Psoas muscle (tissue), 8 donors: ENCODE data around the gene ERBB2. TPM values are rescaled to one million over a fixed set of nuclear protein-coding genes. Genes with fewer than 3 reads are reported as not detected.

Experiments used
- ATAC-seq, 4 donors: fragments of 200-7000 bp; cut with Tn5 transposase; one replicate each; pipeline ENCODE4 v1.9.1; 2020; ENCODE audit warnings: moderate library complexity in 3 of 4, mild to moderate bottlenecking in 2 of 4
- DNase-seq, 2 donors: peaks; one replicate each; pipeline ENCODE4 v3.0.0-alpha.2; 2020
- H3K27ac ChIP-seq: fragments of 200-600 bp; one replicate; pipeline ENCODE4 v1.8.0; 2022
- H3K27me3 ChIP-seq, 3 donors: fragments of 200-600 bp in 1 of 3; one replicate each; pipeline versions ENCODE4 v1.6.1 to v1.8.0; 2013 to 2022; ENCODE audit warnings: low read length in 2 of 3, mild to moderate bottlenecking in 2 of 3, moderate library complexity in 1 of 3; ENCODE audit not compliant: insufficient read depth in 3 of 3
- H3K36me3 ChIP-seq, 2 donors: fragments of 200-600 bp in 1 of 2; one replicate each; pipeline versions ENCODE4 v1.6.1 to v1.8.0; 2013 to 2022; ENCODE audit warnings: low read depth in 1 of 2, mild to moderate bottlenecking in 1 of 2, moderate library complexity in 1 of 2; ENCODE audit not compliant: insufficient read depth in 1 of 2
- H3K4me1 ChIP-seq: fragments of 200-600 bp; one replicate; pipeline ENCODE4 v1.8.0; 2022
- H3K4me3 ChIP-seq: fragments of 200-600 bp; one replicate; pipeline ENCODE4 v1.8.0; 2022; ENCODE audit warnings: mild to moderate bottlenecking
- H3K9me3 ChIP-seq: fragments of 200-600 bp; one replicate; pipeline ENCODE4 v1.8.0; 2022
- WGBS, 3 donors: extraction: QIAGEN DNeasy Blood & Tissue Kit; methylation state at CpG; one replicate each; pipeline versions ENCODE4 v1.1.6 to v1.1.7; 2013; 5-methylcytosine and 5-hydroxymethylcytosine counted together
- intact Hi-C, 2 donors: fragments of 100-400 bp; cut with DNase I; formaldehyde crosslinking; loops; one replicate each; pipeline versions ENCODE4 v1.11.0 to v1.14.2; 2022
- polyA plus RNA-seq, 3 donors: library from polyadenylated mRNA; stranded (reverse); fragments of 200-250 nt; gene quantifications; one replicate each; pipeline ENCODE4 v1.2.3, GENCODE V29; 2013
- total RNA-seq, 4 donors: library from RNA; stranded (reverse); fragmentation: NEBNext Ultra II Directional in 2 of 4; extraction: Animal tissue kit (Norgen Biotek cat#: 25700) in 2 of 4; gene quantifications; one replicate each; pipeline versions ENCODE4 v1.2.1 to v1.2.4, GENCODE V29; 2021 to 2023
- TF ChIP-seq, protein P1 (sequence below): fragments of 200-600 bp; IDR thresholded peaks from one replicate; pipeline ENCODE4 v1.8.0; 2022; ENCODE audit warnings: antibody characterized with exemption
- donor health status: healthy with polysubstance abuse.
- donor health status: DM: no; HTN: no; CAD: no; lungs with moderate emphysema.
- donor health status: Bipolar disorder and iron deficiency.
- donor health status: healthy.
- donor health status: DM: yes; HTN: yes; CAD: no.
- donor health status: DM: no; HTN: no; CAD: no.
- donor health status: DM: no; HTN: no; CAD: no.
- donor health status: DM: yes; HTN: yes; CAD: no.

ERBB2 gene
- total and polyA plus RNA-seq, 7 donors, result 4.0 to 24.9 (median 20.4) TPM

DNA sequence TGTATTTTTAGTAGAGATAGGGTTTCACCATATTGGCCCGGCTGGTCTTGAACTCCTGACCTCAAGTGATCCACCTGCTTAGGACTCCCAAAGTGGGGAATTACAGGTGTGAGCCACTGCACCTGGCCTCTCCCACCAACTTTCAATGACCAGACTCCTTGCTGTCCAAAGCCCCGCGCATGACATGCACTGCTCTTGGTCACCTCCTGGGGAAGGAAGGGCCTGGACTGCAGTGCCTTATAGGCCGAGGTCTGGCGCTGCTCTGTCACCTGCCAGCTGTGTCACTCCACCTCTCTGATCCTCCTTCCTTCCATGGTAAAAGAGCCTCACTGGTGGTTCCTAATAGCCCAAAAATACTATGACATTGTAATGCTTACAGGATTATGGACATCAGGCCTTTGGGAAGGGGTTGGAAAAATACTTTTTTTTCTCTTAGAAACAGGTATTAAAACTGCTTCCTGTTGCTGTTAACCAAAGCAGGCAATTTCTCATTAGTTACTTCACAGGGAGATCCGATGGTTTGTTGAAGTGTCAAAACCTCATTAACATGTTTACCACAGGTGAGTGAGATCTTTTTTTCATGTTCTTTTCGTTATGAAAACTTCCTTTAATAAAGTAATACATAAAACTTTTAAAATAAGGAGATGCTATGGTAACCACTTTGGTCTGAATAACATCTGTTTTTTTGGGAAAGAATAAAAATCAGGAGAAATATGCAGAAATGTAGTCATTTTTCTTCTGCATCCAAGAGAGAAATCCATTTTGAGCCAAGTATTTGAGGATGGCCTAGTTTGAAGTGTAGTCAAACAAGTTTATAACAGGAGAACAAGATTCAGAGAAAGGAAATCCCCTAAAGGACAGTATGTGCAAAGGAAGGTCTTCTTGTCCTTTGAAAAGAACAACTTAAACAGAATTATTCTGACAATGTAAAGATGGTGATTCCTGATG, 73.4 kb downstream of the ERBB2 start:
- Histone ChIP-seq H3K36me3 (no peaks in the 10 kb centered on the region), H3K27me3 (peaks cover 0 to 7% (median 0%) of the 10 kb centered on the region in 3 donors), H3K27ac (no peak overlapping the region), H3K9me3 (no peaks in the 10 kb centered on the region), H3K4me3 (no peak overlapping the region), H3K4me1 (no peaks in the 10 kb centered on the region)
- ATAC-seq (no peak), DNase-seq (no peak)
- 77 to 84% (median 78%) methylated on average over 7 of the region's 7 CpGs for WGBS, 3 donors
- intact Hi-C loops, result no loop called here
- TF ChIP-seq, protein P1, sequence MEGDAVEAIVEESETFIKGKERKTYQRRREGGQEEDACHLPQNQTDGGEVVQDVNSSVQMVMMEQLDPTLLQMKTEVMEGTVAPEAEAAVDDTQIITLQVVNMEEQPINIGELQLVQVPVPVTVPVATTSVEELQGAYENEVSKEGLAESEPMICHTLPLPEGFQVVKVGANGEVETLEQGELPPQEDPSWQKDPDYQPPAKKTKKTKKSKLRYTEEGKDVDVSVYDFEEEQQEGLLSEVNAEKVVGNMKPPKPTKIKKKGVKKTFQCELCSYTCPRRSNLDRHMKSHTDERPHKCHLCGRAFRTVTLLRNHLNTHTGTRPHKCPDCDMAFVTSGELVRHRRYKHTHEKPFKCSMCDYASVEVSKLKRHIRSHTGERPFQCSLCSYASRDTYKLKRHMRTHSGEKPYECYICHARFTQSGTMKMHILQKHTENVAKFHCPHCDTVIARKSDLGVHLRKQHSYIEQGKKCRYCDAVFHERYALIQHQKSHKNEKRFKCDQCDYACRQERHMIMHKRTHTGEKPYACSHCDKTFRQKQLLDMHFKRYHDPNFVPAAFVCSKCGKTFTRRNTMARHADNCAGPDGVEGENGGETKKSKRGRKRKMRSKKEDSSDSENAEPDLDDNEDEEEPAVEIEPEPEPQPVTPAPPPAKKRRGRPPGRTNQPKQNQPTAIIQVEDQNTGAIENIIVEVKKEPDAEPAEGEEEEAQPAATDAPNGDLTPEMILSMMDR, result no peak

DNA sequence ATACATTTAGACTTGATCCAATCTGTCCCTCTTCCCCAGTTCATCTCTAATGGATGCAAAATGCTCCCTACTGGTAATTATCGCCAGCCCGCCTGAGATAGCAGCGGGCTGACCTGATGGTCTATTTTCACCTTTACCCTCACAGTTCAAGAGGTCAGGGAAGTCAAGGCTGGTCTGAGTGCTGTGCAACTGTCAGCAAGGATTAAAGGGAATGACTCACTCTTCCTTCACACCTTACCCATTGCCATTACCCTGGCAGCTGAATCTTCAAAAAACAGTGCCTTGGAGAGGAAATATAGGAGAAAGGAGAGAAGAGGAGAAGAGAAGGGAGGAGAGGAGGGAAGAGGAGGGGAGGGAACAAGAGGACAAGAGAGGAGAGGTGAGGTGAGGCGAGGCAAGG, 74.2 kb downstream of the ERBB2 start:
- Histone ChIP-seq H3K27me3 (peaks cover 0 to 7% (median 0%) of the 10 kb centered on the region in 3 donors), H3K27ac (no peak overlapping the region), H3K4me3 (no peak overlapping the region), H3K9me3 (no peaks in the 10 kb centered on the region), H3K36me3 (no peaks in the 10 kb centered on the region), H3K4me1 (no peaks in the 10 kb centered on the region)
- 77 to 89% (median 79%) methylated on average over 4 of the region's 4 CpGs for WGBS, 3 donors
- DNase-seq (no peak), ATAC-seq (no peak)
- TF ChIP-seq, protein P1, result no peak
- intact Hi-C loops, result no loop called here

DNA sequence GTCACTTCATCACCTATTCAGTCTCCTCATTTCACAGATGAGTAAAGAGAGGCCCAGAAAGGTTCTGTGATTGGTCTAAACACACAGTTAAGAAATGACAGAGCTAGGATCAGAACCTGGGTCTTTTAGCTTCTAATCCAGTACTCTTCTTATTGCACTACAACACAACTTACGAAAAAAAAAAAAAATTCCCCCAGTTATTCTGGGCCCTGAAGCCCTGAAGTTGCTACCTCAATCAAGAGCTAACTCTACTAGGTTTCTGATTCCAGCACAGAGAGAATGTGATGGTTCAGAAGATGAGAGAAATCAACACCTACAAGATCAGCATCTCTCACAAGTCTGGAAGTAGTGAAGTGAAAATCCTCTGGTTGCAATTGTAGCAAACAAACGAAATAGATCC, 75.2 kb downstream of the ERBB2 start:
- ATAC-seq, result no peak
- Histone ChIP-seq H3K4me1 (no peaks in the 10 kb centered on the region), H3K27ac (no peak overlapping the region)

DNA sequence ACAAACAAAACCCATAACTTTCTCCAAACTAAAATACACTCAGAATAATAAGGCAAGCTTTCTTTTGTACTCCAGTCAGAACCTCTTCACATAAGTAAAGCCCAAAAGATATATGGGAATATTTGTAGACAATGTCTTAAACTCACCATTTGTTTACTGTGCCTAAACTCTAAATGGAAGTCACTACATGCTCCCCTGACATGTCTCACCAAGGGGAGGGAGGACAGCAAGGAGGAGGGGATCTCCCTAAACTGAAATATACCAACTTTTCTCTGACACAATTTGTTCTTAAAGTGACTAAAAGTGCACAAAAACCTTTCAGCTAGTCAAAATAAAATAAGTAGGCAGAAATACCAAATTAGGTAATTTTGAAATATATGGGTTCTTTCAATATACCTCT, 76.4 kb downstream of the ERBB2 start:
- peaks cover 0 to 11% (median 7%) of the 10 kb centered on the region in 3 donors for H3K27me3 ChIP-seq
- H3K4me3 ChIP-seq, result no peak overlapping the region
- TF ChIP-seq, protein P1, result no peak
- DNase-seq (no peak), ATAC-seq (no peak)
- H3K36me3 ChIP-seq, result no peaks in the 10 kb centered on the region
- H3K27ac ChIP-seq, result no peak overlapping the region
- no peaks in the 10 kb centered on the region for H3K4me1 ChIP-seq
- intact Hi-C loops, result no loop called here
- H3K9me3 ChIP-seq, result no peaks in the 10 kb centered on the region

More for the DNA sequence above, 75.2 kb downstream of the ERBB2 start:
- no peak overlapping the region for H3K4me3 ChIP-seq
- peaks cover 0 to 7% (median 0%) of the 10 kb centered on the region in 3 donors for H3K27me3 ChIP-seq
- intact Hi-C loops, result no loop called here
- H3K9me3 ChIP-seq, result no peaks in the 10 kb centered on the region
- no peak for DNase-seq
- no peaks in the 10 kb centered on the region for H3K36me3 ChIP-seq
- TF ChIP-seq, protein P1, result no peak
- WGBS, 3 donors, result 80 to 85% (median 83%) methylated on average over 2 of the region's 2 CpGs
